ENCODE results near the gene ZNF662. TPM values are rescaled to one million over a fixed set of nuclear protein-coding genes. Genes with fewer than 3 reads are reported as not detected.

ZNF662 gene
- total RNA-seq, 1 donor from 2014 or later, result 1.3 TPM

DNA sequence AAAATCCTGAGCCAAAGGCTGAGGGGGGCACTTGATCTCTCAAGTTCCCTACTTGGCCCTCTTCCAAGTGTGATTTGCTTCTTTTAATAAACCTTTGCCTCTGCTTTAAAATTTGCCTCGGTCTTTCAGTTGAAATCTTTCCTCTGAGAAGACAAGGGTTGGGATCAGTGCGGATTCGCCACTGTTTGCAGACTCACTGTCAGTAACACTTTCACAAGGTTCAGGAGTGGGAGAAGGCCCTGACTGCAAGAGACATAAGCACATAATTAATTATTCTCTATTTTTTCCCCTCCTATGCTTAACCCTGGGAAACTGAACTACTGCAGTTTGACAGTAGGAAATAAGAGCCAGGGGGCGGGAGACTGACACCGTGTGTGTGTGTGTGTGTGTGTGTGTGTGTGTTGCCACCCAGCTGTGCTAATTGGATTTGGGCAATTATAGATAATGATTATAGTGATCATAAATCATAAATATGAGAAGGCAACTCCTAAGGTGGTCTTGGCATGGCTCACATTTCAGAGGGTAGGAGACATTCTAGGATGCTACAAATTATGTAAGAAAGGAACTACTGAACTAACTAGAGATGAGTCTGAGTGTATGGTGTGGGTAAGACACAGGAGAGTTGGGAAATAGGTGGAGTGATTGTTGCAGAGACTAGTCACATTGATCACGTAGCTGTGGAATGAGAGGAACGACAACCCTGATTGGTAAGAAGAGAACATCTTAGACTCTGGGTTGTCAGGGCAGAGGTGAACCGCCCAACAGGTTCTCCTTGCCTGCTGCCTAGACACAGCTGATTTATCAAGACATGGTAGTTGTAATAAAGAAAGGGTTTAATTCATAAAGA lies 5.5 kb upstream of the ZNF662 start:
- H3K4me3 ChIP-seq (ENCODE audit: low read depth, low read length), result no peak overlapping the region
- no peaks in the 10 kb centered on the region for H3K36me3 ChIP-seq (ENCODE audit: control insufficient read depth, insufficient read depth, low read length)
- no peaks in the 10 kb centered on the region for H3K27me3 ChIP-seq (ENCODE audit: control insufficient read depth, insufficient read depth, low read length)
- DNase-seq (ENCODE audit: low read depth) (peak; percentile 47), FAIRE-seq (no peak)
- TF ChIP-seq, protein P1, sequence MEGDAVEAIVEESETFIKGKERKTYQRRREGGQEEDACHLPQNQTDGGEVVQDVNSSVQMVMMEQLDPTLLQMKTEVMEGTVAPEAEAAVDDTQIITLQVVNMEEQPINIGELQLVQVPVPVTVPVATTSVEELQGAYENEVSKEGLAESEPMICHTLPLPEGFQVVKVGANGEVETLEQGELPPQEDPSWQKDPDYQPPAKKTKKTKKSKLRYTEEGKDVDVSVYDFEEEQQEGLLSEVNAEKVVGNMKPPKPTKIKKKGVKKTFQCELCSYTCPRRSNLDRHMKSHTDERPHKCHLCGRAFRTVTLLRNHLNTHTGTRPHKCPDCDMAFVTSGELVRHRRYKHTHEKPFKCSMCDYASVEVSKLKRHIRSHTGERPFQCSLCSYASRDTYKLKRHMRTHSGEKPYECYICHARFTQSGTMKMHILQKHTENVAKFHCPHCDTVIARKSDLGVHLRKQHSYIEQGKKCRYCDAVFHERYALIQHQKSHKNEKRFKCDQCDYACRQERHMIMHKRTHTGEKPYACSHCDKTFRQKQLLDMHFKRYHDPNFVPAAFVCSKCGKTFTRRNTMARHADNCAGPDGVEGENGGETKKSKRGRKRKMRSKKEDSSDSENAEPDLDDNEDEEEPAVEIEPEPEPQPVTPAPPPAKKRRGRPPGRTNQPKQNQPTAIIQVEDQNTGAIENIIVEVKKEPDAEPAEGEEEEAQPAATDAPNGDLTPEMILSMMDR (IDR thresholded peaks at IDR 0.05; ENCODE audit: insufficient read depth, low read length, severe bottlenecking), result no peak

DNA sequence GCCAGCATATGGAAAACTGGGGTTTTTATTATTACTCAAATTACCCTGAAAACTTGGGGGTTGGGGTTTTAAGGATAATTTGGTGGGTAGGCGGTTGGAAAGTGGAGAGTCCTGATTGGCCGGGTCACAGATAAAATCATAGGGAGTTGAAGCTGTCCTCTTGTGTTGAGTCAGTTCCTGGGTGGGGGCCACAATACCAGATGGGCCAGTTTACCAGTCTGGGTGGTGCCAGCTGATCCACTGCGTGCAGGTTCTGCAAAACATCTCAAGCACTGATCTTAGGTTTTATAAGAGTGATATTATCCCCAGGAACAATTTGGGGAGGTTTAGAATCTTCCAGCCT lies 4.9 kb upstream of the ZNF662 start:
- H3K4me3 ChIP-seq (ENCODE audit: low read depth, low read length), result no peak overlapping the region
- FAIRE-seq (no peak), DNase-seq (ENCODE audit: low read depth) (peak; percentile 17)
- TF ChIP-seq, protein P1 (IDR thresholded peaks at IDR 0.05; ENCODE audit: insufficient read depth, low read length, severe bottlenecking), result no peak
- H3K36me3 ChIP-seq (ENCODE audit: control insufficient read depth, insufficient read depth, low read length), result no peaks in the 10 kb centered on the region
- H3K27me3 ChIP-seq (ENCODE audit: control insufficient read depth, insufficient read depth, low read length), result peaks cover 2% of the 10 kb centered on the region

DNA sequence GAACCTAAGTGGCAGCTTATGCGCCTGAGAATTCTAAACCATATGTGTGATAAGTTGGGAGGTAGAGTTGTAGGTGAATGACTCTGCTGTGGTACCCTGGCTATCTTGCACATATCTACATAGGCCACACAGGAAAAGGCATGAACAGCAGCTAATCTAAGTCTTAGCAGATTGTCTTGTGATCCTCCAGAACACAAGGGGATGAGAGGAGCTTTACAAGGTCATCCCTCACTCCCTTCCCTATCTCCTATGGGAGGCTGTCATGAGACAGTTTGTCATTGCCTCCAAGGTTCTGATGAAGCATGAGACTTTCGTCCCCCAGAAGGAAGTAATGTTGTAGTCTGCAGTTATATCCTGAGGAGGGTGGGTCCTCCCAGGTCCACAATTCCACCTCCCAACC lies 3.7 kb upstream of the ZNF662 start:
- no peak overlapping the region for H3K4me3 ChIP-seq (ENCODE audit: low read depth, low read length)
- no peaks in the 10 kb centered on the region for H3K36me3 ChIP-seq (ENCODE audit: control insufficient read depth, insufficient read depth, low read length)
- TF ChIP-seq, protein P1 (IDR thresholded peaks at IDR 0.05; ENCODE audit: insufficient read depth, low read length, severe bottlenecking), result no peak
- DNase-seq (ENCODE audit: low read depth) (no peak), FAIRE-seq (no peak)
- peaks cover 7% of the 10 kb centered on the region for H3K27me3 ChIP-seq (ENCODE audit: control insufficient read depth, insufficient read depth, low read length)

DNA sequence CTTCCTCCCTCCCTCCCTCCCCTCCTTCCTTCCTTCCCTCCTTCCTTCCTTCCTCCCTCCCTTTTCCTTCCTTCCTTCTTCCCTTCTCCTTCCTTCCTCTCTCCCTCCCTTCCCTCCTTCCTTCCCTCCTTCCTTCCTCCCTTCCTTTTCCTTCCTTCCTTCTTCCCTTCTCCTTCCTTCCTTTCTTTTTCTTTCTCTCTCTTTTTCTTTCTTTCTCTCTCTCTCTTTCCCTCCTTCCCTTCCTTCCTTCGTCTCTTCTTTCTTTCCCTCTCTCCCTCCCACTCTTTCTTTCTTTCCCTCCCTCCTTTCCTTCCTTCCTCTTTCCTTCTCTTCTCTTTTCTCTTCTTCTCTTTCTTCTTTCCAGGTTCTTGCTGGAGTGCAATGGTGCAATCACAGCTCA lies 1.9 kb upstream of the ZNF662 start:
- no peak for FAIRE-seq
- Histone ChIP-seq H3K36me3 (ENCODE audit: control insufficient read depth, insufficient read depth, low read length) (no peaks in the 10 kb centered on the region), H3K27me3 (ENCODE audit: control insufficient read depth, insufficient read depth, low read length) (peaks cover 7% of the 10 kb centered on the region), H3K4me3 (ENCODE audit: low read depth, low read length) (no peak overlapping the region)
- TF ChIP-seq, protein P1 (IDR thresholded peaks at IDR 0.05; ENCODE audit: insufficient read depth, low read length, severe bottlenecking), result no peak
- no peak for DNase-seq (ENCODE audit: low read depth)

DNA sequence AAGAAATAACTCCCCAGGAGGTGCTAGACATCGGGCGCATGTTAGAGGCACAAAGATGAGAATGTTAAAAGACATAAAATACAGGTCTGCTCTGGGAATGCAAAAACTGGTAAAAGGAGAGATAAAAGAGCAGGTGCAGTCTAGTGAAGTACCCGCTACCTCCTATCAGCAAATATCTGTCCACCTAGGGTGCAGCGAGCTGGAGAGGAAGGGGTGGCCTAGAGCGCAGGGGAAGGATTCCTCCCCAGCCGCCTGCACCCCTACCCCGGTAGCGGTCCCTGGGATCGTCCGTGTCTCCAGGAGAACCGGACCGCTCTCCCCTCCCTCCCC lies 237 bp upstream of the ZNF662 start:
- Histone ChIP-seq H3K27me3 (ENCODE audit: control insufficient read depth, insufficient read depth, low read length) (peaks cover 7% of the 10 kb centered on the region), H3K4me3 (ENCODE audit: low read depth, low read length) (peak overlapping the region; percentile 43), H3K36me3 (ENCODE audit: control insufficient read depth, insufficient read depth, low read length) (no peaks in the 10 kb centered on the region)
- DNase-seq (ENCODE audit: low read depth) (no peak), FAIRE-seq (no peak)
- TF ChIP-seq, protein P1 (IDR thresholded peaks at IDR 0.05; ENCODE audit: insufficient read depth, low read length, severe bottlenecking), result no peak

DNA sequence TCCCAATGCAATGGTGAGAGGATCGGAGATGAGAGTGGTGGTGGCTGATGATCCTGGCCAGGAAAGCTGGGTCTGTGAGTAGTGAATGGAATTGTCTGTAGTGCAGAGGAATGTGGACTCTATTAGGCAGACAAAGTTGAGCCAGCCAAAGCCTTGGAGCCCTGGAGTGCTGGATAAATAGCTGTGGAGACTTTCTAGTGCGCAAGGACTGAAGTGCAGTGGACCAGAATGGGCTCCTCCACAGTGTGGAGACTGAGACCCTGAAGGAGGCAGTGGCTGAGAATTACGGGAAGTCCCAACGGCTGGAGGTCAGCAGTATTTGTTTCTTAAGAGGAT lies 874 bp downstream of the ZNF662 start:
- Histone ChIP-seq H3K4me3 (ENCODE audit: low read depth, low read length) (no peak overlapping the region), H3K27me3 (ENCODE audit: control insufficient read depth, insufficient read depth, low read length) (peaks cover 7% of the 10 kb centered on the region), H3K36me3 (ENCODE audit: control insufficient read depth, insufficient read depth, low read length) (no peaks in the 10 kb centered on the region)
- DNase-seq (ENCODE audit: low read depth) (no peak), FAIRE-seq (peak; percentile 89)
- TF ChIP-seq, protein P1 (IDR thresholded peaks at IDR 0.05; ENCODE audit: insufficient read depth, low read length, severe bottlenecking), result no peak
